SK-N-SH (cell line): Measurements from ENCODE around the gene PPP1R16B. TPM values are rescaled to one million over a fixed set of nuclear protein-coding genes. Genes with fewer than 3 reads are reported as not detected.

ENCODE experiments used
- CTCF ChIA-PET: fragments of 300-600, 350-600 bp; formaldehyde crosslinking; extraction: SDS; loops from one replicate; lab custom pipeline; 2021; lab: Yijun Ruan, JAX
- POLR2A ChIA-PET: fragments of 350-600 bp; sonication (Branson Sonifier 250); formaldehyde crosslinking; extraction: SDS; loops from one replicate; lab custom pipeline; 2020; ENCODE audit warnings: antibody characterized with exemption, inconsistent platforms; lab: Yijun Ruan, JAX
- DNase-seq: peaks from one replicate; pipeline ENCODE4 v3.0.0; 2012
- H2AFZ ChIP-seq: fragments of 200-600 bp; sonication (generic); 2 replicates; pipeline ENCODE4 v1.8.1; 2016; ENCODE audit warnings: antibody characterized with exemption, mild to moderate bottlenecking, low read depth
- H3F3A ChIP-seq: fragments of 200-600 bp; sonication (generic); replicated peaks from 2 replicates; pipeline ENCODE3; 2016; ENCODE audit warnings: antibody characterized with exemption, mild to moderate bottlenecking; ENCODE audit not compliant: insufficient read depth
- H3K27ac ChIP-seq, 2 experiments: fragments of 200-500 bp in 1 of 2; fragments of 200-600 bp in 1 of 2; sonication (Bioruptor generic) in 1 of 2; sonication (generic), shearing (Covaris generic) in 1 of 2; 2 replicates each; pipeline versions ENCODE4 v1.5.1 to v1.6.1; 2014 to 2016; ENCODE audit warnings: low read depth in 2 of 2, inconsistent platforms in 1 of 2, low read length in 1 of 2, mild to moderate bottlenecking in 1 of 2, mixed read lengths in 1 of 2
- H3K27me3 ChIP-seq: fragments of 200-600 bp; sonication (generic), shearing (Covaris generic); 2 replicates; pipeline ENCODE4 v1.6.1; 2016; ENCODE audit warnings: mixed run types; ENCODE audit not compliant: insufficient read depth
- H3K36me3 ChIP-seq, 2 experiments: fragments of 200-500 bp in 1 of 2; fragments of 200-600 bp in 1 of 2; sonication (Bioruptor generic) in 1 of 2; sonication (generic) in 1 of 2; replicated peaks in 1 of 2; 2 replicates each; pipeline versions ENCODE3 to v1.5.1; 2014 to 2016; ENCODE audit warnings: low read length in 1 of 2, mild to moderate bottlenecking in 1 of 2; ENCODE audit not compliant: insufficient read depth in 2 of 2, control insufficient read depth in 1 of 2
- H3K4me1 ChIP-seq, 2 experiments: fragments of 200-500 bp in 1 of 2; fragments of 200-600 bp in 1 of 2; sonication (Bioruptor generic) in 1 of 2; sonication (generic), shearing (Covaris generic) in 1 of 2; 2 replicates each; pipeline versions ENCODE4 v1.5.1 to v1.6.1; 2014 to 2016; ENCODE audit warnings: low read depth in 1 of 2, low read length in 1 of 2, mixed run types in 1 of 2; ENCODE audit not compliant: insufficient read depth in 2 of 2, control insufficient read depth in 1 of 2
- H3K4me2 ChIP-seq: fragments of 200-600 bp; sonication (generic), shearing (Covaris generic); 2 replicates; pipeline ENCODE4 v1.6.1; 2017; ENCODE audit warnings: mixed run types
- H3K4me3 ChIP-seq, 2 experiments: fragments of 200-500 bp in 1 of 2; fragments of 200-600 bp in 1 of 2; sonication (Bioruptor generic) in 1 of 2; sonication (generic), shearing (Covaris generic) in 1 of 2; 2 replicates each; pipeline versions ENCODE4 v1.5.1 to v1.8.1; 2014 to 2016; ENCODE audit warnings: low read depth in 2 of 2, inconsistent platforms in 1 of 2, low read length in 1 of 2, mild to moderate bottlenecking in 1 of 2, mixed read lengths in 1 of 2, moderate library complexity in 1 of 2
- H3K79me2 ChIP-seq: fragments of 200-600 bp; sonication (generic); 2 replicates; pipeline ENCODE4 v1.8.1; 2017; ENCODE audit warnings: mild to moderate bottlenecking; ENCODE audit not compliant: insufficient read depth
- H3K9ac ChIP-seq: fragments of 200-600 bp; sonication (generic); 2 replicates; pipeline ENCODE4 v1.6.1; 2017; ENCODE audit warnings: mixed run types
- H3K9me2 ChIP-seq: fragments of 200-600 bp; sonication (generic); 2 replicates; pipeline ENCODE4 v1.6.1; 2017; ENCODE audit warnings: mixed run types
- H3K9me3 ChIP-seq: fragments of 200-600 bp; sonication (generic); 2 replicates; pipeline ENCODE4 v1.6.1; 2017; ENCODE audit warnings: mixed run types, mild to moderate bottlenecking, moderate library complexity
- H4K20me1 ChIP-seq: fragments of 200-600 bp; sonication (generic); 2 replicates; pipeline ENCODE4 v1.6.1; 2017; ENCODE audit warnings: mild to moderate bottlenecking, mixed run types; ENCODE audit not compliant: insufficient read depth
- ELF1 ChIP-seq: IDR thresholded peaks from 2 replicates; pipeline ENCODE4 v1.4.0; 2012
- GATA2 ChIP-seq: sonication (generic); formaldehyde crosslinking; IDR thresholded peaks from 2 replicates; pipeline ENCODE4 v1.5.0; 2020; ENCODE audit warnings: mild to moderate bottlenecking, missing genetic modification reagents
- RAD21 ChIP-seq: IDR thresholded peaks from 2 replicates; pipeline ENCODE4 v1.6.1; 2012; ENCODE audit warnings: mild to moderate bottlenecking, low read length
- RCOR1 ChIP-seq: fragments of 150-350 bp; IDR thresholded peaks from 2 replicates; pipeline ENCODE4 v1.6.1; 2017; ENCODE audit warnings: antibody characterized with exemption, low read length
- TCF12 ChIP-seq: IDR thresholded peaks from 2 replicates; pipeline ENCODE4 v1.4.0; 2012
- YY1 ChIP-seq: IDR thresholded peaks from 2 replicates; pipeline ENCODE4 v1.4.0; 2012; ENCODE audit warnings: low read depth, mild to moderate bottlenecking
- WGBS: methylation state at CpG from one replicate; pipeline ENCODE4 v1.1.6; 2017; ENCODE audit warnings: low lambda C conversion rate; 5-methylcytosine and 5-hydroxymethylcytosine counted together
- polyA plus RNA-seq, 3 experiments: library from polyadenylated mRNA; depleted of rRNA; stranded (reverse); fragments of >200 nt; gene quantifications; 2 replicates each; pipeline ENCODE4 v1.2.3, GENCODE V29; 2012
- TF ChIP-seq, protein P1 (sequence below): fragments of 150-350 bp; IDR thresholded peaks from 2 replicates; pipeline ENCODE4 v1.6.1; 2016; ENCODE audit warnings: mild to moderate bottlenecking, low read depth, low read length
- TF ChIP-seq, protein P2 (sequence below): IDR thresholded peaks from 2 replicates; pipeline ENCODE4; 2012
- TF ChIP-seq, protein P3 (sequence below): IDR thresholded peaks from 2 replicates; pipeline ENCODE4 v1.4.0; 2012; ENCODE audit warnings: low read depth, borderline replicate concordance
- TF ChIP-seq, protein P4 (sequence below): IDR thresholded peaks from 2 replicates; pipeline ENCODE4 v1.6.1; 2012; ENCODE audit warnings: mild to moderate bottlenecking, low read depth, low read length, moderate library complexity

The PPP1R16B gene
- polyA plus RNA-seq, 1 of the 3 experiments (the other 2 are of a cell fraction), result 0.28 TPM

DNA sequence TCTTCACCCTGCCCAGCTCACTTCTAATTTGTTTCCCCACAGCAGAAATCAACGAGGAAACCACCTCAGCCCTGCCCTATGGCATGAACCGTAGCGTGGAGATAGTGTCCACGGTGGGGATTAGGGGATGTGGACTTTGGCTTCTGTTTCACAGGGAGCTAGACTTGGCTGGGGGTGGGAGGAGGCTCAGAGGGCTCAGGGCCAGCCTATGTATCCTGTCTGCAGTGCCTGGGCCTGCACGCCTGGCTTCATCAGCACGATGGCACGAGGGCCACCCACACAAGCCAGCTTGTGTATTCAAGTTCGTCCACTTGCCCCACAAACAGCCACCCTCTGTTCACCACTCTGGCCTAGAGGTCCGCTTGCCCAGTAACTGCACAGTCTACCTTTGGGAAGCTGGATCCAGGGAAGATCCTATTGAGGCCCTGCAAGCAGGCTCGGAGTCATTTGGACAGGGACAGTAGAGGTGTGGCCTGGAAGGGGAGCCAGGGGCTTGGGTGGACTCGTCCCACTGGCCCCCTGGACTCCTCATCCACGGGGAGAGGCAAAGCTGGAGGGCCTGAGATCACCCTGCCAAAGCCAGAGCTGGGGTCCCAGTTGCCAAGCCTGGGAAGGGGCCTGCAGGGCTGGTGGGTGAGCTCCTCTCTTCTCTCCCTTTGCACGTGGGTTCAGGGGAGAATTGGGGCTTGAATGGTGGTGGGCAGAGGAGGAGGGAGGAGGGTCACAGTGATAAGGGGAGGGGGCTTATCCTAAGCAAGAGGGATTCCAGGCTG lies 82.7 kb downstream of the PPP1R16B start:
- no peaks in the 10 kb centered on the region; the same call in 1 of the 2 replicates for H3K27me3 ChIP-seq
- no peaks in the 10 kb centered on the region for H3K36me3 ChIP-seq
- H3K9ac ChIP-seq, result no peak overlapping the region
- TF ChIP-seq, protein P1, sequence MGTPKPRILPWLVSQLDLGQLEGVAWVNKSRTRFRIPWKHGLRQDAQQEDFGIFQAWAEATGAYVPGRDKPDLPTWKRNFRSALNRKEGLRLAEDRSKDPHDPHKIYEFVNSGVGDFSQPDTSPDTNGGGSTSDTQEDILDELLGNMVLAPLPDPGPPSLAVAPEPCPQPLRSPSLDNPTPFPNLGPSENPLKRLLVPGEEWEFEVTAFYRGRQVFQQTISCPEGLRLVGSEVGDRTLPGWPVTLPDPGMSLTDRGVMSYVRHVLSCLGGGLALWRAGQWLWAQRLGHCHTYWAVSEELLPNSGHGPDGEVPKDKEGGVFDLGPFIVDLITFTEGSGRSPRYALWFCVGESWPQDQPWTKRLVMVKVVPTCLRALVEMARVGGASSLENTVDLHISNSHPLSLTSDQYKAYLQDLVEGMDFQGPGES, result no peak
- TF ChIP-seq, protein P2, sequence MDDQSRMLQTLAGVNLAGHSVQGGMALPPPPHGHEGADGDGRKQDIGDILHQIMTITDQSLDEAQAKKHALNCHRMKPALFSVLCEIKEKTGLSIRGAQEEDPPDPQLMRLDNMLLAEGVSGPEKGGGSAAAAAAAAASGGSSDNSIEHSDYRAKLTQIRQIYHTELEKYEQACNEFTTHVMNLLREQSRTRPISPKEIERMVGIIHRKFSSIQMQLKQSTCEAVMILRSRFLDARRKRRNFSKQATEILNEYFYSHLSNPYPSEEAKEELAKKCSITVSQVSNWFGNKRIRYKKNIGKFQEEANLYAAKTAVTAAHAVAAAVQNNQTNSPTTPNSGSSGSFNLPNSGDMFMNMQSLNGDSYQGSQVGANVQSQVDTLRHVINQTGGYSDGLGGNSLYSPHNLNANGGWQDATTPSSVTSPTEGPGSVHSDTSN, result no peak
- TF ChIP-seq GATA2 (CRISPR knock-in tag), result no peak
- TF ChIP-seq ELF1, result no peak
- no peak for TF ChIP-seq RAD21
- TF ChIP-seq, protein P3, sequence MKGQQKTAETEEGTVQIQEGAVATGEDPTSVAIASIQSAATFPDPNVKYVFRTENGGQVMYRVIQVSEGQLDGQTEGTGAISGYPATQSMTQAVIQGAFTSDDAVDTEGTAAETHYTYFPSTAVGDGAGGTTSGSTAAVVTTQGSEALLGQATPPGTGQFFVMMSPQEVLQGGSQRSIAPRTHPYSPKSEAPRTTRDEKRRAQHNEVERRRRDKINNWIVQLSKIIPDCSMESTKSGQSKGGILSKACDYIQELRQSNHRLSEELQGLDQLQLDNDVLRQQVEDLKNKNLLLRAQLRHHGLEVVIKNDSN, result no peak
- TF ChIP-seq YY1, result no peak
- TF ChIP-seq, all 33 proteins: peak for 0
- Histone ChIP-seq H3F3A (no peaks in the 10 kb centered on the region), H3K27ac (peak overlapping the region in 1 of 2 experiments; percentile 72; a peak in 2 of 4 replicates), H3K9me2 (no peaks in the 10 kb centered on the region), H2AFZ (no peak overlapping the region), H3K4me3 (no peak overlapping the region), H3K4me2 (no peak overlapping the region), H3K9me3 (no peaks in the 10 kb centered on the region), H3K4me1 (peaks cover 0 to 60% of the 10 kb centered on the region in 2 experiments; a peak in 2 of 4 replicates), H4K20me1 (no peaks in the 10 kb centered on the region), H3K79me2 (no peaks in the 10 kb centered on the region)
- DNase-seq, result no peak
- WGBS, result 38% methylated on average over 12 of the region's 13 CpGs
- CTCF ChIA-PET, result interaction anchor here (0.7 to 2.9 kb wide), 5 partner anchors 9 to 163 kb away, joined by 3 to 11 read pairs (median 4); partner anchors contain the start of gene SLC32A1
- POLR2A ChIA-PET, result interaction anchor here (1.1 kb wide), 1 partner anchor 13 kb away, joined by 4 read pairs; no protein-coding TSS in a partner anchor

DNA sequence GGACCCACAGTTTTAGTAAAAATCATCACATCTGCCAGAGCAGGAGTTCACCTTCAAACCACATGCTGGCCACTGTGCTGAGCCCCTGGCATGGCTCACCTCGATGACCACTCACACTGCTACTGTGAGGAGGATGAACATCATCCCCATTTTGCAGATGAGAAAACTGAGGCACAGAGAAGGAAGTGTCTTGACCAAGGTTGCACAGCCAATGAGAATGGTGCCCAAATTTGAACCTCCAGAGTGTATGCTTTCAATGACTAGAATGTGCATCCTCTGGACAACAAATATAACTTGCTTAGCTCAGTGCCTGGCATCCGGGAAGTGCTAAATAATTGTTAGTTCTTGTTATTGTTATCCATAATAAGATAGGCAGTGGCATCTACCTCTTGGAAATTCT lies 83.6 kb downstream of the PPP1R16B start:
- 52% methylated on average over 2 of the region's 2 CpGs for WGBS
- no peaks in the 10 kb centered on the region for H3K36me3 ChIP-seq
- CTCF ChIA-PET, result interaction anchor here (1.0 to 6.7 kb wide), 5 partner anchors 10 to 164 kb away, joined by 3 to 58 read pairs (median 5); partner anchors contain the start of gene SLC32A1
- peaks cover 0 to 60% of the 10 kb centered on the region in 2 experiments; a peak in 1 of 4 replicates for H3K4me1 ChIP-seq
- no peaks in the 10 kb centered on the region; the same call in 1 of the 2 replicates for H3K27me3 ChIP-seq
- no peaks in the 10 kb centered on the region for H3K9me3 ChIP-seq
- H3K27ac ChIP-seq, result peak overlapping the region in 1 of 2 experiments; percentile 83; a peak in 2 of 4 replicates
- no peaks in the 10 kb centered on the region for H3K79me2 ChIP-seq
- H3K4me2 ChIP-seq, result no peak overlapping the region
- no peak for DNase-seq
- no peak overlapping the region for H3K9ac ChIP-seq
- H2AFZ ChIP-seq, result no peak overlapping the region
- H3F3A ChIP-seq, result no peaks in the 10 kb centered on the region
- POLR2A ChIA-PET, result no interaction called here
- no peak overlapping the region for H3K4me3 ChIP-seq
- TF ChIP-seq TCF12 (no peak), RCOR1 (no peak), GATA2 (CRISPR knock-in tag) (no peak)
- TF ChIP-seq, protein P3, result no peak
- TF ChIP-seq, protein P4, sequence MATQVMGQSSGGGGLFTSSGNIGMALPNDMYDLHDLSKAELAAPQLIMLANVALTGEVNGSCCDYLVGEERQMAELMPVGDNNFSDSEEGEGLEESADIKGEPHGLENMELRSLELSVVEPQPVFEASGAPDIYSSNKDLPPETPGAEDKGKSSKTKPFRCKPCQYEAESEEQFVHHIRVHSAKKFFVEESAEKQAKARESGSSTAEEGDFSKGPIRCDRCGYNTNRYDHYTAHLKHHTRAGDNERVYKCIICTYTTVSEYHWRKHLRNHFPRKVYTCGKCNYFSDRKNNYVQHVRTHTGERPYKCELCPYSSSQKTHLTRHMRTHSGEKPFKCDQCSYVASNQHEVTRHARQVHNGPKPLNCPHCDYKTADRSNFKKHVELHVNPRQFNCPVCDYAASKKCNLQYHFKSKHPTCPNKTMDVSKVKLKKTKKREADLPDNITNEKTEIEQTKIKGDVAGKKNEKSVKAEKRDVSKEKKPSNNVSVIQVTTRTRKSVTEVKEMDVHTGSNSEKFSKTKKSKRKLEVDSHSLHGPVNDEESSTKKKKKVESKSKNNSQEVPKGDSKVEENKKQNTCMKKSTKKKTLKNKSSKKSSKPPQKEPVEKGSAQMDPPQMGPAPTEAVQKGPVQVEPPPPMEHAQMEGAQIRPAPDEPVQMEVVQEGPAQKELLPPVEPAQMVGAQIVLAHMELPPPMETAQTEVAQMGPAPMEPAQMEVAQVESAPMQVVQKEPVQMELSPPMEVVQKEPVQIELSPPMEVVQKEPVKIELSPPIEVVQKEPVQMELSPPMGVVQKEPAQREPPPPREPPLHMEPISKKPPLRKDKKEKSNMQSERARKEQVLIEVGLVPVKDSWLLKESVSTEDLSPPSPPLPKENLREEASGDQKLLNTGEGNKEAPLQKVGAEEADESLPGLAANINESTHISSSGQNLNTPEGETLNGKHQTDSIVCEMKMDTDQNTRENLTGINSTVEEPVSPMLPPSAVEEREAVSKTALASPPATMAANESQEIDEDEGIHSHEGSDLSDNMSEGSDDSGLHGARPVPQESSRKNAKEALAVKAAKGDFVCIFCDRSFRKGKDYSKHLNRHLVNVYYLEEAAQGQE, result no peak
- TF ChIP-seq, all 33 proteins: peak for 0
- no peaks in the 10 kb centered on the region for H3K9me2 ChIP-seq
- H4K20me1 ChIP-seq, result no peaks in the 10 kb centered on the region
